ENCODE data around the gene ITPR2.
"Not testable (repeated sequence)": the region's sequence is repeated elsewhere in the genome, so short reads cannot be mapped to it uniquely, and the experiment has no call there.

ITPR2 gene

GRCh38 chr12:26517320-26517719, 315.7 kb downstream of the ITPR2 start:
- H3K27me3 ChIP-seq (ENCODE audit: insufficient read depth, low read length); H2BK120ac ChIP-seq (ENCODE audit: insufficient read depth, low read length, poor library complexity); H3K9me3 ChIP-seq (ENCODE audit: insufficient read depth, low read depth, low read length); H2AK5ac ChIP-seq (ENCODE audit: low read length); H4K12ac ChIP-seq (ENCODE audit: low read depth, low read length); H3K4ac ChIP-seq (ENCODE audit: low read depth, low read length); H3K14ac ChIP-seq (ENCODE audit: low read length); H3K9ac ChIP-seq (ENCODE audit: low read length); H3K27ac ChIP-seq (ENCODE audit: low read depth, low read length); H2AFZ ChIP-seq (ENCODE audit: insufficient read depth, low read length, poor library complexity); H2BK12ac ChIP-seq (ENCODE audit: low read length); H3K36me3 ChIP-seq (ENCODE audit: control insufficient read depth in 1 of 2, insufficient read depth in 2 of 2, low read length in 2 of 2); H4K8ac ChIP-seq (ENCODE audit: low read depth, low read length); H3K23ac ChIP-seq (ENCODE audit: low read length); H3K79me1 ChIP-seq (ENCODE audit: low read length); H3K4me2 ChIP-seq (ENCODE audit: low read length); H3K18ac ChIP-seq (ENCODE audit: low read length); H3K4me1 ChIP-seq (ENCODE audit: control insufficient read depth in 1 of 2, insufficient read depth in 2 of 2, low read length in 2 of 2); H4K91ac ChIP-seq (ENCODE audit: low read depth, low read length); H2BK5ac ChIP-seq (ENCODE audit: low read depth, low read length, poor library complexity); H3K79me2 ChIP-seq (ENCODE audit: control insufficient read depth, insufficient read depth, low read length, poor library complexity); DNase-seq; H3K4me3 ChIP-seq (ENCODE audit: low read depth, low read length): not testable (repeated sequence)
- no CpG with 5 or more reads among the region's 3 CpGs for WGBS (ENCODE audit: extremely low coverage, insufficient coverage, insufficient read length)

DNA sequence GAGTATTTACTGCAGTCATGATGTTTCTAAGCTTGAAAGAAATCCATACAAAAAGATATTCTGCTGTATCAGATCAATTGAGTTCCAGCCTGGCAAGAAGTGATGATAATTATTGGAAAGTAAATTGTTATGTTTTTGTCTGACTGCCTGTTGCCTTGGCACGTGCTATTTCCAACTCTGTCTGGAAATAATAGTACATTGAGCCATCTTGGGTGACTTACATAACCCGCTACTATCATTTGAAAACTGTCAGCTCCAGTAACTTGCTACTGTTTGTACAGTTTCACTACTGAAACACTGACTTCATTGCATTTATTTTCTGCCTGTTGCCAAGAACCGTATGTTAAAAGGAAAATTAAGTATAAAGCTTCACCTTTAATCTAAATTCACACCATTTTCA, 318.6 kb downstream of the ITPR2 start:
- Histone ChIP-seq H3K9ac (ENCODE audit: low read length) (no peak overlapping the region), H3K23ac (ENCODE audit: low read length) (no peak overlapping the region), H3K9me3 (ENCODE audit: insufficient read depth, low read depth, low read length) (no peaks in the 10 kb centered on the region), H2BK5ac (ENCODE audit: low read depth, low read length, poor library complexity) (no peak overlapping the region), H4K12ac (ENCODE audit: low read depth, low read length) (no peak overlapping the region), H3K79me2 (ENCODE audit: control insufficient read depth, insufficient read depth, low read length, poor library complexity) (no peaks in the 10 kb centered on the region), H3K27me3 (ENCODE audit: insufficient read depth, low read length) (no peaks in the 10 kb centered on the region), H2AK5ac (ENCODE audit: low read length) (no peak overlapping the region), H3K14ac (ENCODE audit: low read length) (no peak overlapping the region), H3K4me3 (ENCODE audit: low read depth, low read length) (no peak overlapping the region), H2BK120ac (ENCODE audit: insufficient read depth, low read length, poor library complexity) (no peak overlapping the region), H4K8ac (ENCODE audit: low read depth, low read length) (no peak overlapping the region), H3K18ac (ENCODE audit: low read length) (no peak overlapping the region), H3K27ac (ENCODE audit: low read depth, low read length) (no peak overlapping the region), H2BK12ac (ENCODE audit: low read length) (no peak overlapping the region), H2AFZ (ENCODE audit: insufficient read depth, low read length, poor library complexity) (no peak overlapping the region), H3K79me1 (ENCODE audit: low read length) (no peaks in the 10 kb centered on the region), H3K4ac (ENCODE audit: low read depth, low read length) (no peak overlapping the region), H3K4me1 (ENCODE audit: control insufficient read depth in 1 of 2, insufficient read depth in 2 of 2, low read length in 2 of 2) (no peaks in the 10 kb centered on the region), H4K91ac (ENCODE audit: low read depth, low read length) (no peak overlapping the region), H3K36me3 (ENCODE audit: control insufficient read depth in 1 of 2, insufficient read depth in 2 of 2, low read length in 2 of 2) (no peaks in the 10 kb centered on the region), H3K4me2 (ENCODE audit: low read length) (no peak overlapping the region)
- WGBS (ENCODE audit: extremely low coverage, insufficient coverage, insufficient read length), result no CpG with 5 or more reads among the region's 3 CpGs
- DNase-seq, result no peak

GRCh38 chr12:26513363-26514043, 319.5 kb downstream of the ITPR2 start:
- no peak overlapping the region for H2BK120ac ChIP-seq (ENCODE audit: insufficient read depth, low read length, poor library complexity)
- no CpG with 5 or more reads among the region's 4 CpGs for WGBS (ENCODE audit: extremely low coverage, insufficient coverage, insufficient read length)
- no peak overlapping the region for H3K18ac ChIP-seq (ENCODE audit: low read length)

GRCh38 chr12:26512213-26512612, 320.8 kb downstream of the ITPR2 start:
- Histone ChIP-seq H3K9me3 (ENCODE audit: insufficient read depth, low read depth, low read length) (no peaks in the 10 kb centered on the region), H4K12ac (ENCODE audit: low read depth, low read length) (no peak overlapping the region), H3K4me2 (ENCODE audit: low read length) (no peak overlapping the region), H3K27ac (ENCODE audit: low read depth, low read length) (no peak overlapping the region), H3K79me2 (ENCODE audit: control insufficient read depth, insufficient read depth, low read length, poor library complexity) (no peaks in the 10 kb centered on the region), H2BK120ac (ENCODE audit: insufficient read depth, low read length, poor library complexity) (no peak overlapping the region), H3K4ac (ENCODE audit: low read depth, low read length) (no peak overlapping the region), H3K14ac (ENCODE audit: low read length) (no peak overlapping the region), H3K23ac (ENCODE audit: low read length) (no peak overlapping the region), H3K9ac (ENCODE audit: low read length) (no peak overlapping the region), H3K36me3 (ENCODE audit: control insufficient read depth in 1 of 2, insufficient read depth in 2 of 2, low read length in 2 of 2) (no peaks in the 10 kb centered on the region), H3K4me3 (ENCODE audit: low read depth, low read length) (no peak overlapping the region), H4K8ac (ENCODE audit: low read depth, low read length) (no peak overlapping the region), H3K79me1 (ENCODE audit: low read length) (no peaks in the 10 kb centered on the region), H2AK5ac (ENCODE audit: low read length) (no peak overlapping the region), H3K4me1 (ENCODE audit: control insufficient read depth in 1 of 2, insufficient read depth in 2 of 2, low read length in 2 of 2) (no peaks in the 10 kb centered on the region), H2BK12ac (ENCODE audit: low read length) (no peak overlapping the region), H2BK5ac (ENCODE audit: low read depth, low read length, poor library complexity) (no peak overlapping the region), H3K18ac (ENCODE audit: low read length) (no peak overlapping the region), H4K91ac (ENCODE audit: low read depth, low read length) (no peak overlapping the region), H3K27me3 (ENCODE audit: insufficient read depth, low read length) (no peaks in the 10 kb centered on the region), H2AFZ (ENCODE audit: insufficient read depth, low read length, poor library complexity) (no peak overlapping the region)
- DNase-seq, result no peak
- WGBS (ENCODE audit: extremely low coverage, insufficient coverage, insufficient read length), result no CpG with 5 or more reads among the region's 3 CpGs

More at GRCh38 chr12:26513363-26514043, 319.5 kb downstream of the ITPR2 start:
- no peak overlapping the region for H4K8ac ChIP-seq (ENCODE audit: low read depth, low read length)
- H3K14ac ChIP-seq (ENCODE audit: low read length), result no peak overlapping the region
- no peak overlapping the region for H3K4me3 ChIP-seq (ENCODE audit: low read depth, low read length)
- no peak overlapping the region for H4K12ac ChIP-seq (ENCODE audit: low read depth, low read length)
- H4K91ac ChIP-seq (ENCODE audit: low read depth, low read length), result no peak overlapping the region
- no peaks in the 10 kb centered on the region for H3K36me3 ChIP-seq (ENCODE audit: control insufficient read depth in 1 of 2, insufficient read depth in 2 of 2, low read length in 2 of 2)
- no peak overlapping the region for H2BK12ac ChIP-seq (ENCODE audit: low read length)
- no peaks in the 10 kb centered on the region for H3K9me3 ChIP-seq (ENCODE audit: insufficient read depth, low read depth, low read length)
- DNase-seq, result no peak
- H3K9ac ChIP-seq (ENCODE audit: low read length), result no peak overlapping the region
- H3K4ac ChIP-seq (ENCODE audit: low read depth, low read length), result no peak overlapping the region
- H3K4me2 ChIP-seq (ENCODE audit: low read length), result no peak overlapping the region
- H2AFZ ChIP-seq (ENCODE audit: insufficient read depth, low read length, poor library complexity), result no peak overlapping the region
- H3K27ac ChIP-seq (ENCODE audit: low read depth, low read length), result no peak overlapping the region
- H3K27me3 ChIP-seq (ENCODE audit: insufficient read depth, low read length), result no peaks in the 10 kb centered on the region
- no peak overlapping the region for H3K23ac ChIP-seq (ENCODE audit: low read length)
- H2BK5ac ChIP-seq (ENCODE audit: low read depth, low read length, poor library complexity), result no peak overlapping the region
- H3K79me2 ChIP-seq (ENCODE audit: control insufficient read depth, insufficient read depth, low read length, poor library complexity), result no peaks in the 10 kb centered on the region
- H2AK5ac ChIP-seq (ENCODE audit: low read length), result no peak overlapping the region
- no peaks in the 10 kb centered on the region for H3K4me1 ChIP-seq (ENCODE audit: control insufficient read depth in 1 of 2, insufficient read depth in 2 of 2, low read length in 2 of 2)
- H3K79me1 ChIP-seq (ENCODE audit: low read length), result no peaks in the 10 kb centered on the region

Measured in trophoblast cell (in vitro differentiated cells and primary cell).